ENCODE data around the gene PLEKHG3.

Gene PLEKHG3

DNA sequence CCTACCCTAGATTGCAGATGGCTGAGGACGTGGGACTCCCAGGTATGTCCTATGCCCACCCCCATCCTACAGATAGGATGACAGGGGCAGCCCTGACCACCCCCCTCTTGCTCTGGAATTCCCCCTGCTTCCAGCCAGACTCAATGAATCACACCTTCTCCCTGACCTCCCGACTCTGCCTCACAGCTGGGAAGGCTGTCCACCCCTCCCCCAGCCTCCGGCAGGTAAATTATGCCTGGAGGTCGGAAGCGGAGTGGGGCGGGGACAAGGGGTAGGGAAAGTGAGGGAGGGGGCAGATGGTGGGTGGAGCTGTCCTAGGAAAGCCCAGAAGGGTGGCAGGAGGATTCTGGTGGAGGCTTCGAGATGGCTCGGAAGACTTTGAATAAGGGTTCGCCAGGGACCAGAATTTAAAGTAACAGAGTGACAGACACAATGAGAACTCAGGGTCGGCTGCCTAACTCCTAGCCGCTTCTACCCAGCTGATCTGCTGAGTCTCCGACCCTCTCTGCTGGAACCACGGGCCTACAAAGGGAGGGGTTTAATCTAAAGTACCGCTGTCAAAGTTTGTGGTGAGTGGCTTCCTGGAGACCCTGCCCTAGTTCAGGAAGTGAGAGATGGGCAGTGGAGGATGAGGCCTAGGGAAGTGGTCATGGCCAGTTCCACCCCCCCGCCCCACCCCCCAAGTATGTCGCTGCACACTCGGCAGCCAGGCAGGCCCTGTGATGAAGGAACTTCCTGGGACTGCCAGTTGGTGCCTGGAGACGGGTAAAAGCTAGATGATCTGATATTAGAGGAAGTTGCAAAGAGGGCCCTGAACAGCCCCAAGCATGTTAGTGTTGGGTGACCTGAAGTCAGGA lies 4.2 kb downstream of the PLEKHG3 start:
- H3K27me3 ChIP-seq (ENCODE audit: control insufficient read depth, insufficient read depth, low read length) = no peaks in the 10 kb centered on the region
- H3K9me3 ChIP-seq (ENCODE audit: control insufficient read depth, low read length) = no peaks in the 10 kb centered on the region
- H3K27ac ChIP-seq = peak overlapping the region; percentile 83
- H3K9ac ChIP-seq = no peak overlapping the region
- peaks cover 42% of the 10 kb centered on the region for H3K79me2 ChIP-seq
- H3K4me2 ChIP-seq (ENCODE audit: low read length) = peak overlapping the region; percentile 40
- TF ChIP-seq, protein P1, sequence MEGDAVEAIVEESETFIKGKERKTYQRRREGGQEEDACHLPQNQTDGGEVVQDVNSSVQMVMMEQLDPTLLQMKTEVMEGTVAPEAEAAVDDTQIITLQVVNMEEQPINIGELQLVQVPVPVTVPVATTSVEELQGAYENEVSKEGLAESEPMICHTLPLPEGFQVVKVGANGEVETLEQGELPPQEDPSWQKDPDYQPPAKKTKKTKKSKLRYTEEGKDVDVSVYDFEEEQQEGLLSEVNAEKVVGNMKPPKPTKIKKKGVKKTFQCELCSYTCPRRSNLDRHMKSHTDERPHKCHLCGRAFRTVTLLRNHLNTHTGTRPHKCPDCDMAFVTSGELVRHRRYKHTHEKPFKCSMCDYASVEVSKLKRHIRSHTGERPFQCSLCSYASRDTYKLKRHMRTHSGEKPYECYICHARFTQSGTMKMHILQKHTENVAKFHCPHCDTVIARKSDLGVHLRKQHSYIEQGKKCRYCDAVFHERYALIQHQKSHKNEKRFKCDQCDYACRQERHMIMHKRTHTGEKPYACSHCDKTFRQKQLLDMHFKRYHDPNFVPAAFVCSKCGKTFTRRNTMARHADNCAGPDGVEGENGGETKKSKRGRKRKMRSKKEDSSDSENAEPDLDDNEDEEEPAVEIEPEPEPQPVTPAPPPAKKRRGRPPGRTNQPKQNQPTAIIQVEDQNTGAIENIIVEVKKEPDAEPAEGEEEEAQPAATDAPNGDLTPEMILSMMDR (IDR thresholded peaks at IDR 0.05) = no peak
- H2AFZ ChIP-seq = peak overlapping the region; percentile 55
- H3K4me1 ChIP-seq = peaks cover 44% of the 10 kb centered on the region
- H3K36me3 ChIP-seq (ENCODE audit: control insufficient read depth, insufficient read depth, low read length) = no peaks in the 10 kb centered on the region
- H3K4me3 ChIP-seq (ENCODE audit: low read depth, low read length) = no peak overlapping the region

DNA sequence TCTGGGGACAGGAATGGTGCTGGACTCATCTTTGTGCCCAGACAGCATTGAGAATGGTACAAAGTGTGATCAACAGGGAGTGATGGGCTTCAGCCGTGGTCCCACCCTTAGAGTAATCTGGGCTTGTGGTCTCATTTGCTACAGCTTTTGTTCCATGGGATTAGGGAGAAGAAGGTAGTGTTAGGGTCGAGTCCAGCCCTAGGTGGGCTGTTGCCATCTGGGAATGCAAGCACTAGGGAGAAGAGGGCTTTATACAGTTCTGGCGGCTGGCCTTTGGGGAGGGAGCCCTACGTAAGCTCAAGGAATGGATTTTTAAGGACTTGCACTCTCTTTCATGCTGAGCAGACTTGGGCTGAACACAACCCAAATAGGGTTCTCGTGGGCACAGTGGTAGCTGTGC lies 4.9 kb downstream of the PLEKHG3 start:
- Histone ChIP-seq H3K27me3 (ENCODE audit: control insufficient read depth, insufficient read depth, low read length) (no peaks in the 10 kb centered on the region), H3K4me3 (ENCODE audit: low read depth, low read length) (no peak overlapping the region)

DNA sequence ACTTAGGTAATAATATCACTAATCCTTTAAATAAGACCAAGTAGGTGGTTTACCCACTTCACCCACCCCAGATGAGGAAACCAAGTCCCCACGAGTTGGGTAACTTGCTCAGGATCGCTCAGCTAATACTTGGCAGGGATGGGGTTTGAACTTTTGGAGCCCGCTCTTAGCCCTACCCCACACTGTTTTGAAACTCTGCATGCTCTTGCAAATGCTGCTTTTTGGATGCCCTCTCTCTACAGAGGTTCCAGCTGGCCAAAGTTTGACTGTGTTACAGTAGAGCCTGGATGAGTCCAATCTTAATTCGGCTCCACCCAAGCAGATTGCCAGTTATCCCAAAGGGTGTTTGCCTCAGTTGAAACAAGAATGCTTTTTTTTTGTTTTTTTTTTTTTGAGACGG lies 6.8 kb downstream of the PLEKHG3 start:
- H2AFZ ChIP-seq = no peak overlapping the region
- no peaks in the 10 kb centered on the region for H3K27me3 ChIP-seq (ENCODE audit: control insufficient read depth, insufficient read depth, low read length)
- H3K4me1 ChIP-seq = peaks cover 37% of the 10 kb centered on the region
- H3K79me2 ChIP-seq = peaks cover 49% of the 10 kb centered on the region
- H3K9ac ChIP-seq = no peak overlapping the region
- no peaks in the 10 kb centered on the region for H3K9me3 ChIP-seq (ENCODE audit: control insufficient read depth, low read length)
- H3K27ac ChIP-seq = no peak overlapping the region
- H3K4me3 ChIP-seq (ENCODE audit: low read depth, low read length) = no peak overlapping the region
- H3K4me2 ChIP-seq (ENCODE audit: low read length) = no peak overlapping the region
- TF ChIP-seq, protein P1 (IDR thresholded peaks at IDR 0.05) = no peak
- no peaks in the 10 kb centered on the region for H3K36me3 ChIP-seq (ENCODE audit: control insufficient read depth, insufficient read depth, low read length)

More for the DNA sequence above, 4.9 kb downstream of the PLEKHG3 start:
- Histone ChIP-seq H3K27ac (peak overlapping the region; percentile 83), H2AFZ (peak overlapping the region; percentile 55), H3K9ac (no peak overlapping the region), H3K9me3 (ENCODE audit: control insufficient read depth, low read length) (no peaks in the 10 kb centered on the region), H3K4me1 (peaks cover 39% of the 10 kb centered on the region), H3K4me2 (ENCODE audit: low read length) (peak overlapping the region; percentile 2), H3K36me3 (ENCODE audit: control insufficient read depth, insufficient read depth, low read length) (no peaks in the 10 kb centered on the region), H3K79me2 (peaks cover 47% of the 10 kb centered on the region)
- TF ChIP-seq, protein P1 (IDR thresholded peaks at IDR 0.05) = no peak

DNA sequence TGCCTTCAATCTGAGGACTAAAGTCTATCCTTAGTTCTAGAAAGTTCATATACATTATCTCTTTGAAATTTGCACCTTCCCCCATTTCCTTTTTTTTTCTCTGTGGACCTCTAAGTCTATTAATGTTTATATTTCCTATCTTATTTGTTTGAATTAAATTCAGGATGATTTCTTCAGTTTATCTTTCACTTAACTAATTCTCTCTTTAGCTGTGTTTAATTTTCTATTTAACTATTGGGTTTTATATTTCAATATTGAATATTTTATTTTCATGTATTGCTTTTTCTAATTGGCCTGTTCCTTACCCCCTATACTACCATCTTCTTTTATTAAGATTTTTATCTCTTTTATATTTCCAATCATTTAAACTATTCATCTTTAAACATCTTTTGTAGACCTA lies 9.5 kb downstream of the PLEKHG3 start:
- TF ChIP-seq, protein P1 (IDR thresholded peaks at IDR 0.05) = no peak
- Histone ChIP-seq H3K36me3 (ENCODE audit: control insufficient read depth, insufficient read depth, low read length) (no peaks in the 10 kb centered on the region), H3K9me3 (ENCODE audit: control insufficient read depth, low read length) (no peaks in the 10 kb centered on the region), H3K4me3 (ENCODE audit: low read depth, low read length) (no peak overlapping the region), H3K9ac (no peak overlapping the region), H3K4me1 (peaks cover 41% of the 10 kb centered on the region), H3K4me2 (ENCODE audit: low read length) (no peak overlapping the region), H3K79me2 (peaks cover 69% of the 10 kb centered on the region), H3K27ac (no peak overlapping the region), H2AFZ (no peak overlapping the region), H3K27me3 (ENCODE audit: control insufficient read depth, insufficient read depth, low read length) (no peaks in the 10 kb centered on the region)

Measured in parathyroid adenoma (tissue), 2 donors.